ENCODE data around the gene GANAB. TPM values are rescaled to one million over a fixed set of nuclear protein-coding genes. Genes with fewer than 3 reads are reported as not detected.

Gene GANAB
- total and polyA plus RNA-seq, 2 of the 13 experiments (the other 11 are each of a cell fraction or from before 2014, with no cell fraction given): 99.5 to 234 TPM

GRCh38 chr11:62678770-62679696 lies 32.6 kb upstream of the GANAB start, which contains the start of gene UBXN1 (continued):
- TF ChIP-seq ZNF660 (CRISPR knock-in tag; IDR thresholded peaks at IDR 0.05; ENCODE audit: borderline replicate concordance, low read depth): no peak
- TF ChIP-seq ZNF501 (CRISPR knock-in tag; IDR thresholded peaks at IDR 0.05): peak; percentile 87
- TF ChIP-seq NFRKB (IDR thresholded peaks at IDR 0.05): no peak
- no peak for TF ChIP-seq SATB2 (CRISPR knock-in tag; IDR thresholded peaks at IDR 0.05)
- TF ChIP-seq REPIN1 (CRISPR knock-in tag; IDR thresholded peaks at IDR 0.05; ENCODE audit: borderline replicate concordance, low read depth): peak; percentile 85; the same call in 1 of the 2 replicates
- TF ChIP-seq ZNF460 (CRISPR knock-in tag; IDR thresholded peaks at IDR 0.05; ENCODE audit: borderline replicate concordance): no peak
- 0 out of 2 replicates have a peak, but pooled peaks have one; percentile 17 for TF ChIP-seq ZNF263 (CRISPR knock-in tag; IDR thresholded peaks at IDR 0.05)
- TF ChIP-seq ZNF124 (CRISPR knock-in tag; IDR thresholded peaks at IDR 0.05): no peak
- no peak for TF ChIP-seq E2F1 (CRISPR knock-in tag; IDR thresholded peaks at IDR 0.05)
- TF ChIP-seq ZNF512 (CRISPR knock-in tag; IDR thresholded peaks at IDR 0.05): no peak
- TF ChIP-seq POGK (CRISPR knock-in tag; conservative IDR thresholded peaks at IDR 0.05): peak; percentile 57; the same call in 1 of the 2 replicates
- no peak for TF ChIP-seq ZNF530 (CRISPR knock-in tag; IDR thresholded peaks at IDR 0.05; ENCODE audit: low read depth)
- TF ChIP-seq TP53 (CRISPR knock-in tag; conservative IDR thresholded peaks at IDR 0.05): no peak
- no peak for TF ChIP-seq ZNF510 (CRISPR knock-in tag; IDR thresholded peaks at IDR 0.05; ENCODE audit: low read depth)
- no peak for TF ChIP-seq ZNF292 (CRISPR knock-in tag; IDR thresholded peaks at IDR 0.05; ENCODE audit: borderline replicate concordance, low read depth)
- peak; percentile 66; the same call in 1 of the 2 replicates for TF ChIP-seq ZNF710 (CRISPR knock-in tag; IDR thresholded peaks at IDR 0.05; ENCODE audit: borderline replicate concordance)
- no peak for TF ChIP-seq ATM (IDR thresholded peaks at IDR 0.05; ENCODE audit: borderline replicate concordance)
- 0 out of 2 replicates have a peak, but pooled peaks have one; percentile 39 for TF ChIP-seq ZBTB25 (CRISPR knock-in tag; IDR thresholded peaks at IDR 0.05)
- TF ChIP-seq MAFG (CRISPR knock-in tag; IDR thresholded peaks at IDR 0.05): no peak
- no peak for TF ChIP-seq CREB3 (CRISPR knock-in tag; IDR thresholded peaks at IDR 0.05)
